Neural cell (in vitro differentiated cells): ENCODE measurements around the gene TP53AIP1.

Experiments used
- EZH2 ChIP-seq: fragments of 200-600, 300-800 bp; shearing (Covaris generic), sonication (generic); IDR thresholded peaks from 2 replicates; pipeline ENCODE4 v1.6.1; 2014; ENCODE audit warnings: antibody characterized with exemption, low read length, borderline replicate concordance, mild to moderate bottlenecking; ENCODE audit not compliant: insufficient read depth, poor library complexity, severe bottlenecking
- POLR2AphosphoS5 ChIP-seq: IDR thresholded peaks from 2 replicates; pipeline ENCODE4 v1.6.1; 2012
- RAD21 ChIP-seq: fragments of 450-650 bp; conservative IDR thresholded peaks from 2 replicates; pipeline ENCODE4 v1.6.1; 2014; ENCODE audit warnings: antibody characterized with exemption, mild to moderate bottlenecking, moderate library complexity
- TF ChIP-seq, protein P1 (sequence below): fragments of 450-650 bp; IDR thresholded peaks from 2 replicates; pipeline ENCODE4 v1.5.1; 2014; ENCODE audit warnings: antibody characterized with exemption, mild to moderate bottlenecking, moderate library complexity; ENCODE audit not compliant: poor library complexity, severe bottlenecking

DNA sequence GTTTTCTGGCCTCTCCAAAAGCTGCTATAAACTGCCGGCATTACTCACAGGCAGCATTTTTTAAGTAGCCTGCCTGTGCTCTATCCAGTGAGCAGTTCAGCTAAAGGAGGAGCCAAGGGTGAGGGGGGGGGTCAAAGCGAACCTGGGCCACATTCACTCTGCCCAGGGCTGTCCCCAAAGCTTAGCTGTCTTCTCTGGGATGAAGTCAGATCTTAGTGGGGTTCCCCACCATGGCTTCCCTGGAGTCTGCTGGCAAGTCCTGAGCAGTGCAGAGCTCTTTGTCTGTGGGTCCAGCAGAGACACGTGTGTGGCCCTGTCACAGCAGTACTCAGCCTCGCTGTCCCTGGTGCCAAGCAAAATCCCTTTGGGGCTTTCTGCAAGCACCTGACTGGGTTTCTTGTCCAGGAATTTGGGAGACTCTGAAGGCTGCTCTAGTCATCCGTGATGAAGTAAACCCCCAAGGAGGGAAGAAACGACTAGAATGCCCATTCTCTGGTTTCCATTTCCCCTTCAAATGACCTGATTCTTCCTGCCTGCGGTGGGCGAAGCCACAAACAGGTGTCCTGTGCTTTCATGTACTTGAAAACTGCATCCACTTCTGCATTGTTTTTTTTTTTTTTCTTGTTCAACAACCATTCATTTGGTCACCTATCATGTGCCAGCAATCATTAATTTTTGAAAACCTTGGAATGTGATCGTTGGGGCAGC lies 48.9 kb downstream of the TP53AIP1 start:
- TF ChIP-seq EZH2, result no peak
- TF ChIP-seq POLR2AphosphoS5, result no peak
- TF ChIP-seq, protein P1, sequence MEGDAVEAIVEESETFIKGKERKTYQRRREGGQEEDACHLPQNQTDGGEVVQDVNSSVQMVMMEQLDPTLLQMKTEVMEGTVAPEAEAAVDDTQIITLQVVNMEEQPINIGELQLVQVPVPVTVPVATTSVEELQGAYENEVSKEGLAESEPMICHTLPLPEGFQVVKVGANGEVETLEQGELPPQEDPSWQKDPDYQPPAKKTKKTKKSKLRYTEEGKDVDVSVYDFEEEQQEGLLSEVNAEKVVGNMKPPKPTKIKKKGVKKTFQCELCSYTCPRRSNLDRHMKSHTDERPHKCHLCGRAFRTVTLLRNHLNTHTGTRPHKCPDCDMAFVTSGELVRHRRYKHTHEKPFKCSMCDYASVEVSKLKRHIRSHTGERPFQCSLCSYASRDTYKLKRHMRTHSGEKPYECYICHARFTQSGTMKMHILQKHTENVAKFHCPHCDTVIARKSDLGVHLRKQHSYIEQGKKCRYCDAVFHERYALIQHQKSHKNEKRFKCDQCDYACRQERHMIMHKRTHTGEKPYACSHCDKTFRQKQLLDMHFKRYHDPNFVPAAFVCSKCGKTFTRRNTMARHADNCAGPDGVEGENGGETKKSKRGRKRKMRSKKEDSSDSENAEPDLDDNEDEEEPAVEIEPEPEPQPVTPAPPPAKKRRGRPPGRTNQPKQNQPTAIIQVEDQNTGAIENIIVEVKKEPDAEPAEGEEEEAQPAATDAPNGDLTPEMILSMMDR, result no peak
- TF ChIP-seq RAD21, result no peak
